Measurements from ENCODE around the gene PCDH15.

PCDH15 gene

GRCh38 chr10:53846809-53847208 lies 954.2 kb downstream of the PCDH15 start:
- no peak for DNase-seq (ENCODE audit: low read depth in 2 of 2)

- no peak for DNase-seq (ENCODE audit: low read depth in 2 of 2)
Measured at GRCh38 chr10:53843736-53844362, 957.2 kb downstream of the PCDH15 start.

GRCh38 chr10:53841483-53842145 lies 959.4 kb downstream of the PCDH15 start:
- DNase-seq (ENCODE audit: low read depth in 2 of 2): no peak

- DNase-seq (ENCODE audit: low read depth in 2 of 2): no peak
Measured at GRCh38 chr10:53840653-53841052, 960.4 kb downstream of the PCDH15 start.

GRCh38 chr10:53839440-53840039 lies 961.5 kb downstream of the PCDH15 start:
- DNase-seq (ENCODE audit: low read depth in 2 of 2): no peak

- no peak for DNase-seq (ENCODE audit: low read depth in 2 of 2)
Measured at GRCh38 chr10:53836638-53837037, 964.4 kb downstream of the PCDH15 start.

GRCh38 chr10:53833908-53834307 lies 967.1 kb downstream of the PCDH15 start:
- no peak for DNase-seq (ENCODE audit: low read depth in 2 of 2)

- no peak for DNase-seq (ENCODE audit: low read depth in 2 of 2)
Measured at GRCh38 chr10:53827261-53827660, 973.8 kb downstream of the PCDH15 start.

GRCh38 chr10:53808677-53809372 lies 992.2 kb downstream of the PCDH15 start:
- DNase-seq (ENCODE audit: low read depth in 2 of 2): no peak

- no peak for DNase-seq (ENCODE audit: low read depth in 2 of 2)
Measured at GRCh38 chr10:53786236-53786900, 1014.7 kb downstream of the PCDH15 start.

GRCh38 chr10:53771701-53772100 lies 1029.3 kb downstream of the PCDH15 start:
- DNase-seq (ENCODE audit: low read depth in 2 of 2): no peak

- DNase-seq (ENCODE audit: low read depth in 2 of 2): no peak
Measured at GRCh38 chr10:53770903-53771302, 1030.1 kb downstream of the PCDH15 start.

- DNase-seq (ENCODE audit: low read depth in 2 of 2): no peak
Measured at GRCh38 chr10:53765311-53765710, 1035.7 kb downstream of the PCDH15 start.

- DNase-seq (ENCODE audit: low read depth in 2 of 2): no peak
Measured at GRCh38 chr10:53754596-53755250, 1046.3 kb downstream of the PCDH15 start.

Measured in stimulated activated CD8-positive, alpha-beta memory T cell treated with anti-CD3 and anti-CD28 coated beads, Interleukin-15, amount 100 ng/mL, for 48 hours (primary cell).